Activated CD4-positive, alpha-beta memory T cell treated with anti-CD3 and anti-CD28 coated beads, Interleukin-2, amount 10 ng/mL, durations not matched to agents 7 days and 5 days (primary cell): ENCODE results near the gene ERC2. TPM values are rescaled to one million over a fixed set of nuclear protein-coding genes. Genes with fewer than 3 reads are reported as not detected.

Experiments used
- total RNA-seq, 2 experiments: library from RNA; stranded (reverse); gene quantifications; one replicate each; pipeline ENCODE4 v1.2.3, GENCODE V29; 2021

ERC2 gene
- total RNA-seq, 2 experiments from 2014 or later, result not detected

Other genes starting within 250 kb of the ERC2 start
- 10 to 100 TPM; 29.6 to 32.5 TPM for gene CCDC66, start 88.7 kb upstream of the ERC2 start, total RNA-seq
- 10 to 100 TPM; 71.6 to 75.6 TPM for gene TASOR, start 214.8 kb upstream of the ERC2 start, total RNA-seq